OCI-LY3 (cell line): Measurements from ENCODE around the gene FOXB2.

Experiments
- H2AFZ ChIP-seq: fragments of 200-600, 300-600 bp; shearing (Covaris generic); 2 replicates; pipeline ENCODE4 v1.6.0; 2014; ENCODE audit warnings: antibody characterized with exemption, low read depth, low read length
- H3K27ac ChIP-seq: fragments of 200-600, 300-600 bp; sonication (generic); 2 replicates; pipeline ENCODE4 v1.5.1; 2014; ENCODE audit warnings: mild to moderate bottlenecking, low read length, moderate library complexity, mixed read lengths
- H3K27me3 ChIP-seq: fragments of 200-600, 300-600 bp; sonication (generic); 2 replicates; pipeline ENCODE4 v1.6.1; 2014; ENCODE audit warnings: low read depth, low read length, mixed read lengths
- H3K36me3 ChIP-seq: fragments of 200-600, 300-600 bp; sonication (generic); replicated peaks from 2 replicates; pipeline ENCODE3; 2014; ENCODE audit warnings: low read depth, low read length, mixed read lengths
- H3K4me1 ChIP-seq: fragments of 300-600, 200-600 bp; sonication (generic); 2 replicates; pipeline ENCODE4 v1.6.1; 2014; ENCODE audit warnings: low read length, mixed read lengths
- H3K4me2 ChIP-seq: fragments of 200-600, 300-600 bp; sonication (generic); 2 replicates; pipeline ENCODE4 v1.6.1; 2014; ENCODE audit warnings: low read length, mixed read lengths
- H3K4me3 ChIP-seq: fragments of 300-600, 200-600 bp; sonication (generic); 2 replicates; pipeline ENCODE4 v1.5.1; 2014; ENCODE audit warnings: antibody characterized with exemption, mild to moderate bottlenecking, low read length, moderate library complexity
- H3K79me2 ChIP-seq: fragments of 300-600, 200-600 bp; shearing (Covaris generic); 2 replicates; pipeline ENCODE4 v1.6.1; 2014; ENCODE audit warnings: mild to moderate bottlenecking, low read length, mixed read lengths
- H3K9ac ChIP-seq: fragments of 300-600, 200-600 bp; shearing (Covaris generic); 2 replicates; pipeline ENCODE4 v1.6.0; 2014; ENCODE audit warnings: mild to moderate bottlenecking, low read length, moderate library complexity
- H3K9me3 ChIP-seq: fragments of 200-600, 300-600 bp; shearing (Covaris generic); 2 replicates; pipeline ENCODE4 v1.6.1; 2014; ENCODE audit warnings: low read length, mixed read lengths; ENCODE audit not compliant: insufficient read depth
- H4K20me1 ChIP-seq: fragments of 200-600, 300-600 bp; sonication (generic); 2 replicates; pipeline ENCODE4 v1.6.1; 2016; ENCODE audit warnings: low read length, mixed read lengths; ENCODE audit not compliant: insufficient read depth
- EZH2phosphoT487 ChIP-seq: fragments of 200-600 bp; shearing (Covaris generic); IDR thresholded peaks from 2 replicates; pipeline ENCODE4 v1.6.1; 2018; ENCODE audit warnings: antibody characterized with exemption, mixed run types, low read depth
- TF ChIP-seq, protein P1 (sequence below): fragments of 200-600, 300-600 bp; sonication (generic); IDR thresholded peaks from 2 replicates; pipeline ENCODE4 v1.5.1; 2014; ENCODE audit warnings: antibody characterized with exemption, low read length, low read depth

FOXB2 gene

GRCh38 chr9:77021922-77022782, 2.7 kb downstream of the FOXB2 start:
- H3K36me3 ChIP-seq: no peaks in the 10 kb centered on the region
- no peak overlapping the region for H3K27ac ChIP-seq
- H3K27me3 ChIP-seq: no peaks in the 10 kb centered on the region
- no peaks in the 10 kb centered on the region for H3K4me1 ChIP-seq
- no peak overlapping the region for H3K4me2 ChIP-seq
- no peak overlapping the region for H3K4me3 ChIP-seq
- H4K20me1 ChIP-seq: no peaks in the 10 kb centered on the region
- no peaks in the 10 kb centered on the region for H3K79me2 ChIP-seq
- H2AFZ ChIP-seq: no peak overlapping the region
- TF ChIP-seq, protein P1, sequence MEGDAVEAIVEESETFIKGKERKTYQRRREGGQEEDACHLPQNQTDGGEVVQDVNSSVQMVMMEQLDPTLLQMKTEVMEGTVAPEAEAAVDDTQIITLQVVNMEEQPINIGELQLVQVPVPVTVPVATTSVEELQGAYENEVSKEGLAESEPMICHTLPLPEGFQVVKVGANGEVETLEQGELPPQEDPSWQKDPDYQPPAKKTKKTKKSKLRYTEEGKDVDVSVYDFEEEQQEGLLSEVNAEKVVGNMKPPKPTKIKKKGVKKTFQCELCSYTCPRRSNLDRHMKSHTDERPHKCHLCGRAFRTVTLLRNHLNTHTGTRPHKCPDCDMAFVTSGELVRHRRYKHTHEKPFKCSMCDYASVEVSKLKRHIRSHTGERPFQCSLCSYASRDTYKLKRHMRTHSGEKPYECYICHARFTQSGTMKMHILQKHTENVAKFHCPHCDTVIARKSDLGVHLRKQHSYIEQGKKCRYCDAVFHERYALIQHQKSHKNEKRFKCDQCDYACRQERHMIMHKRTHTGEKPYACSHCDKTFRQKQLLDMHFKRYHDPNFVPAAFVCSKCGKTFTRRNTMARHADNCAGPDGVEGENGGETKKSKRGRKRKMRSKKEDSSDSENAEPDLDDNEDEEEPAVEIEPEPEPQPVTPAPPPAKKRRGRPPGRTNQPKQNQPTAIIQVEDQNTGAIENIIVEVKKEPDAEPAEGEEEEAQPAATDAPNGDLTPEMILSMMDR: no peak
- TF ChIP-seq EZH2phosphoT487: no peak
- no peaks in the 10 kb centered on the region for H3K9me3 ChIP-seq
- H3K9ac ChIP-seq: no peak overlapping the region

- H2AFZ ChIP-seq: no peak overlapping the region
- H3K79me2 ChIP-seq: no peaks in the 10 kb centered on the region
- H3K9me3 ChIP-seq: no peaks in the 10 kb centered on the region
- no peak overlapping the region for H3K27ac ChIP-seq
- no peaks in the 10 kb centered on the region for H3K4me1 ChIP-seq
- no peak for TF ChIP-seq EZH2phosphoT487
- TF ChIP-seq, protein P1: no peak
- no peaks in the 10 kb centered on the region for H4K20me1 ChIP-seq
- no peak overlapping the region for H3K9ac ChIP-seq
- no peak overlapping the region for H3K4me2 ChIP-seq
- H3K4me3 ChIP-seq: no peak overlapping the region
- H3K27me3 ChIP-seq: no peaks in the 10 kb centered on the region
- no peaks in the 10 kb centered on the region for H3K36me3 ChIP-seq
Observed at GRCh38 chr9:77022783-77023440, 3.5 kb downstream of the FOXB2 start.

DNA sequence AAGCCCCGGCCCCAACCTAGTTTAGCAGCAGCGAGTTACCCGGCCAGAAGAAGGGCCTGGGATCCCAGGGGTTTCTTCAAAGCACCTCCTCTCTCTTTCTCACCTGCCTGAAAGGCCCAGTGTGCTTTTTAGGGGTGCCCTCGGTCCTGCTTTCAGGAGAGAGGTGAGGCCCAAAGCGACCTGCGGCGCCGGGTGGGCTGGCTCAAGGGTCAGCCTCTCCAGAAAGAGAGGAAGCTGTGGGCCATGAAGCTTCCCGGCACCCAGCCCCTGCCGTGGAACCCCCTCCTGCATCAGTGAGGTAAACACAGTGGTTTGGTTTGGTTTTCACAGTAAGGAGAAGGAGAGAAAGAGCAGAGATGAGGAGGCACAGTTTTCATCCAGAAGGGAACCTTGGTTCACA, 4.3 kb downstream of the FOXB2 start:
- Histone ChIP-seq H3K79me2 (no peaks in the 10 kb centered on the region), H3K9ac (no peak overlapping the region), H3K4me3 (no peak overlapping the region), H2AFZ (no peak overlapping the region), H3K4me1 (no peaks in the 10 kb centered on the region), H4K20me1 (no peaks in the 10 kb centered on the region), H3K36me3 (no peaks in the 10 kb centered on the region), H3K4me2 (no peak overlapping the region), H3K27me3 (no peaks in the 10 kb centered on the region), H3K27ac (no peak overlapping the region), H3K9me3 (no peaks in the 10 kb centered on the region)
- TF ChIP-seq, protein P1: no peak
- no peak for TF ChIP-seq EZH2phosphoT487

GRCh38 chr9:77024776-77025545, 5.5 kb downstream of the FOXB2 start:
- Histone ChIP-seq H3K4me3 (no peak overlapping the region), H2AFZ (no peak overlapping the region), H3K4me2 (no peak overlapping the region), H3K79me2 (no peaks in the 10 kb centered on the region), H4K20me1 (no peaks in the 10 kb centered on the region), H3K9me3 (no peaks in the 10 kb centered on the region), H3K27me3 (no peaks in the 10 kb centered on the region), H3K4me1 (no peaks in the 10 kb centered on the region), H3K9ac (no peak overlapping the region), H3K27ac (no peak overlapping the region), H3K36me3 (no peaks in the 10 kb centered on the region)
- TF ChIP-seq, protein P1: no peak
- TF ChIP-seq EZH2phosphoT487: no peak
